NCI-H2227 (cell line): ENCODE measurements around the gene HDLBP.

ENCODE experiments used
- DNase-seq: peaks from one replicate; lab custom pipeline; 2025; ENCODE audit not compliant: unreplicated experiment; lab: John Stamatoyannopoulos, UW

Gene HDLBP

GRCh38 chr2:241258505-241259280 lies 56.8 kb downstream of the HDLBP start:
- no peak for DNase-seq

- no peak for DNase-seq
Observed at GRCh38 chr2:241257419-241258032, 57.9 kb downstream of the HDLBP start.

- DNase-seq = no peak
Observed at GRCh38 chr2:241256168-241256545, 59.3 kb downstream of the HDLBP start.

- no peak for DNase-seq
Observed at GRCh38 chr2:241255542-241256167, 59.8 kb downstream of the HDLBP start.

GRCh38 chr2:241254904-241255351 lies 60.5 kb downstream of the HDLBP start:
- no peak for DNase-seq

GRCh38 chr2:241252778-241253475 lies 62.5 kb downstream of the HDLBP start:
- DNase-seq = no peak

GRCh38 chr2:241249654-241250053 lies 65.8 kb downstream of the HDLBP start:
- no peak for DNase-seq

- no peak for DNase-seq
Observed at GRCh38 chr2:241248897-241249296, 66.6 kb downstream of the HDLBP start.

GRCh38 chr2:241248289-241248688 lies 67.2 kb downstream of the HDLBP start:
- DNase-seq = no peak

- no peak for DNase-seq
Observed at GRCh38 chr2:241244368-241244767, 71.1 kb downstream of the HDLBP start.

GRCh38 chr2:241242306-241242705 lies 73.2 kb downstream of the HDLBP start:
- no peak for DNase-seq

- DNase-seq = no peak
Observed at GRCh38 chr2:241241669-241242068, 73.8 kb downstream of the HDLBP start.

GRCh38 chr2:241240320-241241004 lies 75.0 kb downstream of the HDLBP start:
- DNase-seq = no peak

GRCh38 chr2:241239552-241240202 lies 75.8 kb downstream of the HDLBP start:
- no peak for DNase-seq

GRCh38 chr2:241238693-241239198 lies 76.7 kb downstream of the HDLBP start:
- no peak for DNase-seq

GRCh38 chr2:241237949-241238371 lies 77.5 kb downstream of the HDLBP start:
- no peak for DNase-seq

GRCh38 chr2:241237047-241237446 lies 78.4 kb downstream of the HDLBP start:
- DNase-seq = no peak

- DNase-seq = no peak
Observed at GRCh38 chr2:241235859-241236593, 79.4 kb downstream of the HDLBP start.

GRCh38 chr2:241234962-241235740 lies 80.3 kb downstream of the HDLBP start:
- no peak for DNase-seq
